Measurements from ENCODE around the gene ATAD3A.

DNA sequence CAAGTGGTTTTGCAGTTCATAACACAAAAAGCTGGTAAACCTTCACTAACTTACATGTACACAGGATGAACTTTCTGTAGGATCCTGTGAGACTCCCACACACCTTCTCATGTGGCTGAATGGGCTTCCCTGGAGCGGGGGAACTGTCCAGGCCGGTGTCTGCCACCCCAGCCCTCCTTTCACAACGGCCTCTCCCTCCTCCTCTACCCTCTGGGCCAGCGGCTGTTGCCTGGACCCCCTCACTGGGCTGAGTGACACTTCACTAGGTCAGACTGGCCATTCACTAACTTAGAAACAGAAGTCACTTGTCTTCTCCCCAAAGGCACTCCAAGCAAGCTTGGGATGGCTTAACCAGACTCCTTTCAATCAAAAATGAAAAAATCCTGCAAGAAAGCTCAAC is 46.6 kb downstream of the ATAD3A start:
- TF ChIP-seq, protein P1, sequence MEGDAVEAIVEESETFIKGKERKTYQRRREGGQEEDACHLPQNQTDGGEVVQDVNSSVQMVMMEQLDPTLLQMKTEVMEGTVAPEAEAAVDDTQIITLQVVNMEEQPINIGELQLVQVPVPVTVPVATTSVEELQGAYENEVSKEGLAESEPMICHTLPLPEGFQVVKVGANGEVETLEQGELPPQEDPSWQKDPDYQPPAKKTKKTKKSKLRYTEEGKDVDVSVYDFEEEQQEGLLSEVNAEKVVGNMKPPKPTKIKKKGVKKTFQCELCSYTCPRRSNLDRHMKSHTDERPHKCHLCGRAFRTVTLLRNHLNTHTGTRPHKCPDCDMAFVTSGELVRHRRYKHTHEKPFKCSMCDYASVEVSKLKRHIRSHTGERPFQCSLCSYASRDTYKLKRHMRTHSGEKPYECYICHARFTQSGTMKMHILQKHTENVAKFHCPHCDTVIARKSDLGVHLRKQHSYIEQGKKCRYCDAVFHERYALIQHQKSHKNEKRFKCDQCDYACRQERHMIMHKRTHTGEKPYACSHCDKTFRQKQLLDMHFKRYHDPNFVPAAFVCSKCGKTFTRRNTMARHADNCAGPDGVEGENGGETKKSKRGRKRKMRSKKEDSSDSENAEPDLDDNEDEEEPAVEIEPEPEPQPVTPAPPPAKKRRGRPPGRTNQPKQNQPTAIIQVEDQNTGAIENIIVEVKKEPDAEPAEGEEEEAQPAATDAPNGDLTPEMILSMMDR (IDR thresholded peaks at IDR 0.05) = no peak
- TF ChIP-seq POLR2A (IDR thresholded peaks at IDR 0.05) (no peak), POLR2AphosphoS5 (IDR thresholded peaks at IDR 0.05) (no peak)
